Liver (tissue), 9 donors: ENCODE measurements around the gene ATP1B1. TPM values are rescaled to one million over a fixed set of nuclear protein-coding genes. Genes with fewer than 3 reads are reported as not detected.
A peak's percentile ranks its signal among the peaks of the same experiment; 100 is the strongest.

Experiments used
- DNase-seq: peaks from one replicate; pipeline ENCODE4 v3.0.0-alpha.2; 2017; ENCODE audit warnings: low spot score
- H3K27ac ChIP-seq, 2 donors: one replicate each; pipeline ENCODE4 v1.7.0; 2013; ENCODE audit warnings: inconsistent platforms in 2 of 2, low read length in 2 of 2, control low read depth in 1 of 2, low read depth in 1 of 2, mild to moderate bottlenecking in 1 of 2
- H3K27me3 ChIP-seq, 4 donors: one replicate each; pipeline versions ENCODE4 v1.6.1 to v1.7.0; 2013; ENCODE audit warnings: low read length in 3 of 4, inconsistent platforms in 1 of 4, mild to moderate bottlenecking in 1 of 4, moderate library complexity in 1 of 4; ENCODE audit not compliant: control insufficient read depth in 4 of 4, insufficient read depth in 4 of 4
- H3K36me3 ChIP-seq, 4 donors: one replicate each; pipeline versions ENCODE4 v1.6.1 to v1.7.0; 2013; ENCODE audit warnings: low read length in 3 of 4, mild to moderate bottlenecking in 3 of 4, low read depth in 1 of 4, moderate library complexity in 1 of 4; ENCODE audit not compliant: control insufficient read depth in 4 of 4, insufficient read depth in 3 of 4
- H3K4me1 ChIP-seq, 4 donors: one replicate each; pipeline versions ENCODE4 v1.6.1 to v1.7.0; 2013; ENCODE audit warnings: low read length in 3 of 4, mild to moderate bottlenecking in 3 of 4, moderate library complexity in 1 of 4; ENCODE audit not compliant: control insufficient read depth in 4 of 4, insufficient read depth in 4 of 4
- H3K4me3 ChIP-seq, 3 donors: one replicate each; pipeline versions ENCODE4 v1.6.1 to v1.7.0; 2013; ENCODE audit warnings: low read length in 3 of 3, control low read depth in 1 of 3, low read depth in 1 of 3, mild to moderate bottlenecking in 1 of 3
- H3K9ac ChIP-seq, 2 donors: one replicate each; pipeline ENCODE4 v1.7.0; 2013; ENCODE audit warnings: low read length in 2 of 2, mild to moderate bottlenecking in 2 of 2, moderate library complexity in 2 of 2, control low read depth in 1 of 2, low read depth in 1 of 2
- H3K9me3 ChIP-seq, 4 donors: one replicate each; pipeline versions ENCODE4 v1.6.1 to v1.7.0; 2013; ENCODE audit warnings: low read length in 3 of 4; ENCODE audit not compliant: control insufficient read depth in 4 of 4
- FOXA1 ChIP-seq: IDR thresholded peaks from 2 replicates; pipeline ENCODE4 v1.6.1; 2016; ENCODE audit warnings: antibody characterized with exemption
- NR2F2 ChIP-seq: IDR thresholded peaks from 2 replicates; pipeline ENCODE4 v1.6.1; 2016; ENCODE audit warnings: antibody characterized with exemption
- RAD21 ChIP-seq, 2 donors: IDR thresholded peaks; 2 replicates each; pipeline ENCODE4 v1.6.1; 2016; ENCODE audit warnings: antibody characterized with exemption in 2 of 2, mild to moderate bottlenecking in 2 of 2
- RXRA ChIP-seq, 2 donors: IDR thresholded peaks; 2 replicates each; pipeline ENCODE4 v1.6.1; 2017 to 2018; ENCODE audit warnings: antibody characterized with exemption in 2 of 2, mild to moderate bottlenecking in 1 of 2
- TAF1 ChIP-seq: conservative IDR thresholded peaks from 2 replicates; pipeline ENCODE4 v1.6.1; 2016; ENCODE audit warnings: antibody characterized with exemption, mild to moderate bottlenecking
- YY1 ChIP-seq: IDR thresholded peaks from 2 replicates; pipeline ENCODE4 v1.6.1; 2016; ENCODE audit warnings: antibody characterized with exemption, mild to moderate bottlenecking
- WGBS: extraction: QIAGEN DNeasy Blood & Tissue Kit; methylation state at CpG from one replicate; pipeline ENCODE4 v1.1.7; 2013; 5-methylcytosine and 5-hydroxymethylcytosine counted together
- polyA plus RNA-seq, 2 donors: library from polyadenylated mRNA; stranded (reverse) in 1 of 2; unstranded in 1 of 2; fragments of 200-250 nt in 1 of 2; fragments of >200 nt in 1 of 2; fragmentation: Nextera tagmentation in 1 of 2; extraction: Ambion mirVana in 1 of 2; gene quantifications; one replicate each; pipeline versions ENCODE4 v1.2.1 to v1.2.3, GENCODE V29; 2013 to 2015
- total RNA-seq, 2 donors: library from RNA; depleted of rRNA; stranded (reverse); fragments of >200 nt; gene quantifications; one replicate each; pipeline ENCODE4 v1.2.3, GENCODE V29; 2014
- TF ChIP-seq, protein P1 (sequence below): IDR thresholded peaks from 2 replicates; pipeline ENCODE4 v1.6.1; 2016; ENCODE audit warnings: antibody characterized with exemption
- TF ChIP-seq, protein P2 (sequence below): fragments of 150-350 bp; IDR thresholded peaks from 2 replicates; pipeline ENCODE4 v1.5.1; 2017; ENCODE audit warnings: improper control_type of control experiment, low read depth, low read length; ENCODE audit not compliant: missing input control
- TF ChIP-seq, protein P3 (sequence below): IDR thresholded peaks from 2 replicates; pipeline ENCODE4 v1.6.1; 2016; ENCODE audit warnings: antibody characterized with exemption
- donor health status: healthy.
- donor health status: healthy.
- donor health status: healthy.
- donor health status: healthy.
- donor health status: healthy.

The ATP1B1 gene
- total and polyA plus RNA-seq, 4 donors, result 36.1 to 57.0 (median 46.5) TPM

GRCh38 chr1:169110236-169110635 lies 3.7 kb downstream of the ATP1B1 start:
- Histone ChIP-seq H3K4me1 (peaks cover 4 to 50% (median 31%) of the 10 kb centered on the region in 4 donors), H3K36me3 (peaks cover 1 to 21% (median 10%) of the 10 kb centered on the region in 4 donors), H3K27ac (peak overlapping the region; percentile 80 to 88), H3K9ac (peak overlapping the region; percentile 1 to 99), H3K27me3 (no peaks in the 10 kb centered on the region), H3K4me3 (peak overlapping the region; percentile 16 to 70 (median 37)), H3K9me3 (no peaks in the 10 kb centered on the region)
- 5% methylated on average over 3 of the region's 3 CpGs for WGBS
- DNase-seq, result no peak
- TF ChIP-seq FOXA1 (no peak), YY1 (no peak), RXRA (IDR thresholded peaks at IDR 0.05) (no peak)
- TF ChIP-seq, protein P1, sequence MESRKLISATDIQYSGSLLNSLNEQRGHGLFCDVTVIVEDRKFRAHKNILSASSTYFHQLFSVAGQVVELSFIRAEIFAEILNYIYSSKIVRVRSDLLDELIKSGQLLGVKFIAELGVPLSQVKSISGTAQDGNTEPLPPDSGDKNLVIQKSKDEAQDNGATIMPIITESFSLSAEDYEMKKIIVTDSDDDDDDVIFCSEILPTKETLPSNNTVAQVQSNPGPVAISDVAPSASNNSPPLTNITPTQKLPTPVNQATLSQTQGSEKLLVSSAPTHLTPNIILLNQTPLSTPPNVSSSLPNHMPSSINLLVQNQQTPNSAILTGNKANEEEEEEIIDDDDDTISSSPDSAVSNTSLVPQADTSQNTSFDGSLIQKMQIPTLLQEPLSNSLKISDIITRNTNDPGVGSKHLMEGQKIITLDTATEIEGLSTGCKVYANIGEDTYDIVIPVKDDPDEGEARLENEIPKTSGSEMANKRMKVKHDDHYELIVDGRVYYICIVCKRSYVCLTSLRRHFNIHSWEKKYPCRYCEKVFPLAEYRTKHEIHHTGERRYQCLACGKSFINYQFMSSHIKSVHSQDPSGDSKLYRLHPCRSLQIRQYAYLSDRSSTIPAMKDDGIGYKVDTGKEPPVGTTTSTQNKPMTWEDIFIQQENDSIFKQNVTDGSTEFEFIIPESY, result no peak
- TF ChIP-seq, protein P2, sequence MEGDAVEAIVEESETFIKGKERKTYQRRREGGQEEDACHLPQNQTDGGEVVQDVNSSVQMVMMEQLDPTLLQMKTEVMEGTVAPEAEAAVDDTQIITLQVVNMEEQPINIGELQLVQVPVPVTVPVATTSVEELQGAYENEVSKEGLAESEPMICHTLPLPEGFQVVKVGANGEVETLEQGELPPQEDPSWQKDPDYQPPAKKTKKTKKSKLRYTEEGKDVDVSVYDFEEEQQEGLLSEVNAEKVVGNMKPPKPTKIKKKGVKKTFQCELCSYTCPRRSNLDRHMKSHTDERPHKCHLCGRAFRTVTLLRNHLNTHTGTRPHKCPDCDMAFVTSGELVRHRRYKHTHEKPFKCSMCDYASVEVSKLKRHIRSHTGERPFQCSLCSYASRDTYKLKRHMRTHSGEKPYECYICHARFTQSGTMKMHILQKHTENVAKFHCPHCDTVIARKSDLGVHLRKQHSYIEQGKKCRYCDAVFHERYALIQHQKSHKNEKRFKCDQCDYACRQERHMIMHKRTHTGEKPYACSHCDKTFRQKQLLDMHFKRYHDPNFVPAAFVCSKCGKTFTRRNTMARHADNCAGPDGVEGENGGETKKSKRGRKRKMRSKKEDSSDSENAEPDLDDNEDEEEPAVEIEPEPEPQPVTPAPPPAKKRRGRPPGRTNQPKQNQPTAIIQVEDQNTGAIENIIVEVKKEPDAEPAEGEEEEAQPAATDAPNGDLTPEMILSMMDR, result no peak

GRCh38 chr1:169110689-169111447 lies 4.4 kb downstream of the ATP1B1 start:
- peak overlapping the region; percentile 80 to 88 for H3K27ac ChIP-seq
- H3K4me1 ChIP-seq, result peaks cover 6 to 52% (median 32%) of the 10 kb centered on the region in 4 donors
- H3K36me3 ChIP-seq, result peaks cover 1 to 21% (median 10%) of the 10 kb centered on the region in 4 donors
- peak overlapping the region; percentile 1 to 99 for H3K9ac ChIP-seq
- 34% methylated on average over 7 of the region's 7 CpGs for WGBS
- DNase-seq, result no peak
- H3K9me3 ChIP-seq, result no peaks in the 10 kb centered on the region
- H3K4me3 ChIP-seq, result peak overlapping the region in 1 of 3 donors; percentile 37
- no peaks in the 10 kb centered on the region for H3K27me3 ChIP-seq
- no peak for TF ChIP-seq NR2F2
- TF ChIP-seq TAF1, result no peak

GRCh38 chr1:169111472-169111871 lies 5.0 kb downstream of the ATP1B1 start:
- peaks cover 1 to 21% (median 10%) of the 10 kb centered on the region in 4 donors for H3K36me3 ChIP-seq
- no peaks in the 10 kb centered on the region for H3K9me3 ChIP-seq
- no peaks in the 10 kb centered on the region for H3K27me3 ChIP-seq
- no peak for DNase-seq
- peak overlapping the region in 1 of 2 donors; percentile 4 for H3K9ac ChIP-seq
- peaks cover 8 to 58% (median 35%) of the 10 kb centered on the region in 4 donors for H3K4me1 ChIP-seq
- peak overlapping the region in 1 of 2 donors; percentile 27 for H3K27ac ChIP-seq
- 66% methylated on average over 6 of the region's 6 CpGs for WGBS
- no peak overlapping the region for H3K4me3 ChIP-seq
- TF ChIP-seq FOXA1 (no peak), RAD21 (IDR thresholded peaks at IDR 0.05) (peak in 1 of 2 donors; percentile 22)
- TF ChIP-seq, protein P3, sequence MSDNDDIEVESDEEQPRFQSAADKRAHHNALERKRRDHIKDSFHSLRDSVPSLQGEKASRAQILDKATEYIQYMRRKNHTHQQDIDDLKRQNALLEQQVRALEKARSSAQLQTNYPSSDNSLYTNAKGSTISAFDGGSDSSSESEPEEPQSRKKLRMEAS, result no peak
